Stimulated activated naive CD4-positive, alpha-beta T cell (primary cell): ENCODE data around the gene TSPYL6.
"Not testable (repeated sequence)": the region's sequence is repeated elsewhere in the genome, so short reads cannot be mapped to it uniquely, and the experiment has no call there.

Source experiments
- DNase-seq, 6 experiments: peaks; one replicate each; lab custom pipeline; 2025; lab: John Stamatoyannopoulos, UW

The TSPYL6 gene

DNA sequence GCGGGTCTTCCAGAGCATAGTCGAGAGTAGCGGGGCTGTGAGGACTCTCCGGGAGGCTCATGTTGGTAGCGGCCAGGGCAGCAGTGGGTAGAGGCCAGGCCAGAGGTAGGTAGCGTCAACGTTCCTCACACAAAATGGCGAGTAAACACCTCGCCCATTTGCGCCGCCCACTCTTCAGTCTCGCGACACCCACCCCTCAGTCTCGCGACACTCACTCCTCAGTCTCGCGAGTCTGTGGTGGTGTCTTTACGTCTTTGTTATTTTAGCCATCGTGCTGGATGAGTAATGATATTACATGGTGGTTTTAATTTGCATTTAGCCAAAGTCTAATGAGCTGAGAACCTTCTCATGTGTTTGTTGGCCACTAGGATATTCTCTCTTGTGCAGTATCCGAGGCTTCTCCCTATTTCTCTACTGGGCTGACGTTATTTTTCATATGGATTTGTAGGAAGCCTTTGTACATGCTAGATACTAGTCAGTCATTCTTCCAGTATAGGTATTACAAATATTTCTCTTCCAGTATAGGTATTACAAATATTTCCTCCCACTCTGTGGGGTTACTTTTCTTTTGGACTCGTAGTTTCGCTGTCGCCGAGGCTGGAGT is at the start of gene TSPYL6:
Gene TSPYL6, minus strand, starts transcription at position 139 of the 604 bp plus-strand sequence. Its CDS starts 78 bp downstream, at position 61.
- no peak for DNase-seq

DNA sequence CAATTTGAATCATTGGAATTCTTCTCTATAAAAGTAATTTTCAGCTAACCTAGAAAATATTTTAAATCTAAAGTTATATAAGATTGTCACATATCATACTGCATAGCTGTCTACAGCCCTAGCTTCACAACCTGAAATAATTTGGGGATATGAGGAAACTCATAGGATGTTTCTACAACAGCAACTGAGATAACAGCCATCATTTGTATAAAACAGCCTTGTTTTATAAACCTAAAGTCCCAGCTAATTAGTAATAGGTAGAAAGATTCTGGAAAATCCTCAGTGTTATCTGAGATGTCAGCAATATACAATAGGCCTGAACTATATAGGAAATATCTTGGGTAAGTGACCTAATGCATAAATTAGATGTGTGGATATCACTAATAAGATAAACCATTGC is 47.6 kb upstream of the TSPYL6 start:
- no peak for DNase-seq

DNA sequence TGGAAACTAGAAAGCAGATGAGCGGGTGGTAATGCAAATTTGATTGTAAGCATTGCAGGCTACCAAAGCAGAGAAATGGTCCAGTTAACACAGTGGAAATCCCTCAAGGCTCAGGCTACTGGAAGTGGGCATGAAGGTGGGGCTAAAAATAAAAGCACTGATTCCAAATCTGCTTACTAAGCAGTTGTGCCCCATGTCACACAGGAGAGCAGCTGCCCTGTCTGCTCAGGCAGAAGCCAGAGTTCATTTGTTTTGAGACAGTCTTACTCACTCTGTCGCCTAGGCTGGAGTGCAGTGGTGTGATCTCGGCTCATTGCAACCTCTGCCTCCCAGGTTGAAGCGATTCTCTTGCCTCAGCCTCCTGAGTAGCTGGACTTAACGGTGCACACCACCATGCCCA is 42.5 kb upstream of the TSPYL6 start:
- no peak for DNase-seq

DNA sequence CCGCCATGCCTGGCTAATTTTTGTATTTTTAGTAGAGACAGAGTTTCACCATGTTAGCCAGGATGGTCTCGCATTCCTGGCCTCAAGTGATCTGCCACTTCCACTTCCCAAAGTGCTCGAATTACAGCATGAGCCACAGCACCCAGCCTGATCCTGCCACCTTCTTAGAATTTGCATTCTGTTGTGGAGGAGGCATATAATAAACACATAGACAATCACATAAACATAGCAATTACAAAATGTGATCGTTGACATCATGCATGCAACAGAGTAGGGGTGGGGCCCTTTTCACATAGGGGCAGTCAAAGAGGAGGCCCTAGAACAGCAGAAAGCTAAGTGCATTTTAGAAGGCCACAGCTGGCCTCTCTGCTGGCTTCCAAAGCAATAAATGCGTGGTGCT is 39.9 kb upstream of the TSPYL6 start:
- no peak for DNase-seq

DNA sequence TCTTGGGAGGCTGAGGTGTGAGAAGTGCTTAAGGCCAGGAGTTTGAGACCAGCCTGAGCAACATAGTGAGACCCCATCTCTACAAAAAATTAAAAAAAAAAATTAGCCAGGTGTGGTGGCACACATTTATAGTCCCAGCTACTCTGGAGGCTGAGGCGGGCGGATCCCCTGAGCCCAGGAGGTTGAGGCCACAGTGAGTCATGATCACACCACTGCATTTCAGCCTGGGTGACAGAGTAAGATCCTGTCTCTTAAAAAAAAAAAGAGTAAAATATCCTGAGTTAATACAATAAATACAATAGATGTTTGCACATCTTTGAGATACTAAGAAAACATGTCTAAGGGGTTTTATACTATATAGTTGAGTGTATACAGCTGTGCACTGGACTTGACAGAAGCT is 38.6 kb upstream of the TSPYL6 start:
- not testable (repeated sequence) for DNase-seq

DNA sequence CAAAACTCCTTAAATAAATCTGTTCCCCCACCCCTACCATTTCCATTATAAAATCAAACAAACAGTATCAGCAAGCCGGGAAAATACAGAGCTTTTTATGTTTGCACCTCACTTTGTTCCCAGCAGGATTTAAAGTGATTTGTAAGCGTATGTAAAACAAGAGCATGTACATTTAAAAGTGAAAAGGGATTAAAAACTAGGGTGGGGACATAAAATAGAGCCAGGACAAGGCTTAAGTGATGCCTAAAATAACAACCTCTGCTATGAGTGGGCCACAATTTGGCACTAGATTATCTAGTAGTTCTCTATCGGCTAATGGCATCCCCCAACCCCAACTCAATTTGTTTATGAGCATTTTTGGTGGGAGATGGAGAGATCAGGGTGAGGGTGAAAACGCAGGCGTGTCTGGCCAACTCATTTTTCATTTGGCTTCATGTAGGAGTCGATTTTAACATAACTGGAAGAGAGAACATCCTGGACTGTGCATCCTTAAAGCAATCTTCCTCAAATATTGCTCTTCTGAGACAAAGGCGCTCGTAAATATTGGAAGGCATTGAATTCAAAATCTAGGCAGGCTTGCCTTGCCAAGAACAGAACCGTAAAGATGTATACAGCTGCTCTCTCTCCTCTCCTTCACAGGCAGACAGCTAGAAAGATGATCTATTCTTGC is 34.5 kb upstream of the TSPYL6 start:
- no peak for DNase-seq

DNA sequence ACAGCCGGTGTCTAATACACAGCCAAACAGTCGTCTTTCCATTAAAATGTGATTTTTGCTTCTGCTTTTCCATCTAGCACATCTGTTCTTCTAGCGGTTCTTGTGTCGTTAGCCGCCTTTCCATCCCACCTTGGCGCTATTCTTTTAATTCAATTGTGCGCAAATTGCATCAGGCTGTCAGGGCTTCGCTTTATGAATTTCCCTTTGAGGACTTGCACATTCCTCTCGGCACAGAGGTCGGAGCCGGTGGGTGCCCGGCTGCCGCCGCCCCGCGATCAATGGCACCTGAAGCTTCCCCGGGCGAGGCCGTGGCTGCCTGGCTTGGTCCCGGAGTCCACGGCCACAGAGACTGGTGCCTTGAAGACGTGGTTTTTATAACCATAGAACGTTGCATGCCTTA is 33.9 kb upstream of the TSPYL6 start:
- DNase-seq = no peak

DNA sequence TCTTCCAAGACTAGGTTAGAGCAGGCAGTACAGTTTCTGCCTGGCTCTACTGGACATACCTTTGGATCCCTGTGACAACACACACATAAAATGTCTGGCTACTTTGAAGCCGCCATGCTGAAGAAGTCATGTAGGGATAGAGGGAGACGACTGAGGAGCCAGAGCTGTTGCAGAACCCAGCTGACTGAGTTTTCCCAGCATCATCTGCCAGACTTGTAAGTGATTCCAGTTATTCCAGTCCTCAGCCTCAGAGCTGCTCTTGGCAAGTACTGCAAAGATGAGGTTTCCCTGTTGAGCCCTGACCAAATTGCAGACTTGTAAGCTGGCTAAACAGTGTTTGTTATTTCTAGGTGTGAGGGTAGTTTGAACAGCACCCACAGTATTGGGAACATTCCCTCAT is 31.5 kb upstream of the TSPYL6 start:
- no peak for DNase-seq

DNA sequence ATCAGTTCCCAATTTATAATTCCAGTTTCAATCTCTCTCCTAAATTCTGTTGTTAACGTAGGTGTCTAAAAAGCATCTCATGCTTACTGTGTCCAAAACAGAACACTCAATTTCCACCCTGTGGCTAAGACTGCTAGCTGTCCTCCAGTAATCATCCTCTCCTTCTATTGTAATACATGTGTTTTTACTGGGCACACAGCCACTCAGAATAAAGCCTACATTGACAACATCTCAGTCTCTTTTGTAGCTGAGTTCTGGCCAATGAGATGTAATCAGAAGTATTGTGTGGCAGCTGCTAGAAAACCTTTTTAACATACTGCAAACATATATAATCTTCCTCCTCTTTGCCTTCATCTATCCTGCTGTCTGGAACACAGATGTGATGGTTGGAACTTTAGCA is 29.4 kb upstream of the TSPYL6 start:
- no peak for DNase-seq

DNA sequence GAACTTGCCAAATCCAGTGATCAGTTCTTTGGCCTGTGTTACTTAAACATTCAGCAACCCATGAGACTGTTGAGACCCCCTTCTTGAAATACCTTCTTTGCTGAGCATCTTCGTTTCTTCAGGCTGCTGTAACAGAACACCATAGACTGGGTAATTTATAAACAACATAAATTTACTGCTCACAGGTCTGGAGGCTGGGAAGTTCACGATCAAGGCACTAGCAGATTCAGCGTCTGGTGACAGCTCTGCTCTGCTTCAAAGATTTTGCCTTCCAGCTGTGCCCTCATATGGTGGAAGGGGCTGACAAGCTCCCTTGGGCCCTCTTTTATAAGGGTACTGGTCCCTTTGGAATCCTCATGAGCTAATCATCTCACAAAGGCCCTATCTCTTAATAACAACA is 28.8 kb upstream of the TSPYL6 start:
- DNase-seq = no peak

DNA sequence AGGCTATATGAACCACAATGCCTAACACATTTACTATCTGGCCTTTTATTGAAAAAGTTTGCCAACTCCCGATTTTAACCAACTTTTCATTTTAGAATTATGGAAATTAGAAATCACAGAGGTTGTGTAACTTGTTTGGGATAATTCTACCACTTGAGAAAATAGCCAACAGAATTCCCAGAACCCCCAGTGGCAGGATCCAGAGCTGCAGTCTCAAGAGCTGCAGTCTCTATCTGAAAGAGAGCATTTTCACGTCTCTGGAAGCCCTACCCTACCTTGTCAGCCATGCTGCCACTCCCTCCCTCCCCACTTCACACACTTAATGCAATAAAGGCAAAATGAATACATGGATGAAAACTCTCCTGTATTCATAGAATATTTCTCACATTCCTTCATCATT is 23.4 kb upstream of the TSPYL6 start:
- no peak for DNase-seq

DNA sequence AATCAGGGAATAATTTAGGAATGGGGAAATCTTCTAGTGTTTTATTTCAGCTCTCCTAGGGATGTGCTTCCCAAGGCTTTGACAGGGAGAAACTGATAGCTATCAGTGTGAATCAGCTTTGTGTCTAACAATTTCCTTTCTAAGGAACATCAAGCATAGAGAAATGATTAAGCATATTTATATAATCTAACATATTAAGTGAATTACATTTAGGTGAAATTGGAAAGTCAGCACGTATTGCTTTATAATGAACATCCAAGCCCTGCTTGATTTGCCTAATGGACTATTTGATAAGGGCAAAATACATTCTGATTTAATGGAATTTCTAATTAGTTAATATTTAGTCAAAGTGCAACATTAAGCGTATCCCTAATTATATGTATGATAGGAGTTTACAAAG is 19.5 kb upstream of the TSPYL6 start:
- no peak for DNase-seq

DNA sequence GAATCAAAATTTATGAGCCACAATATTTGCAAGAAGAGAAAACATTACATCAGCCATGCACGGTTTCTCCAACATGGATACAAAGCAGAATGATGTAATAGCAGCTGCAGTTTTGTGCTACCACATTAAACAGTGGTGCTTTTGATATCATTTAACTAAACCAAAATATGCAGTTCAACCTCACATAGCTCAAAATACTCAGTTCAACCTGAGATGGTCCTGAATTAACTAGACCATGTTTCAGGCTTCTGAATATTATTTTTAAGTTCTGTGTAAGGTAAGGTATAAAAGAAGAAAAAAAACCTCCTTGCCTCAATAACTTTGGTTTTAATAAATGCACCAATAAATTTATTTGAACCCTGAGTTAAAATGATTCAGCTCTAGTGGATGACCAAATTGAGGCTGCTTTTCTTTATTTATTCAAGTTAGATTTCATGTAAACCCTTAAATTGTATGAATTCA is 18.8 kb upstream of the TSPYL6 start:
- DNase-seq = no peak

DNA sequence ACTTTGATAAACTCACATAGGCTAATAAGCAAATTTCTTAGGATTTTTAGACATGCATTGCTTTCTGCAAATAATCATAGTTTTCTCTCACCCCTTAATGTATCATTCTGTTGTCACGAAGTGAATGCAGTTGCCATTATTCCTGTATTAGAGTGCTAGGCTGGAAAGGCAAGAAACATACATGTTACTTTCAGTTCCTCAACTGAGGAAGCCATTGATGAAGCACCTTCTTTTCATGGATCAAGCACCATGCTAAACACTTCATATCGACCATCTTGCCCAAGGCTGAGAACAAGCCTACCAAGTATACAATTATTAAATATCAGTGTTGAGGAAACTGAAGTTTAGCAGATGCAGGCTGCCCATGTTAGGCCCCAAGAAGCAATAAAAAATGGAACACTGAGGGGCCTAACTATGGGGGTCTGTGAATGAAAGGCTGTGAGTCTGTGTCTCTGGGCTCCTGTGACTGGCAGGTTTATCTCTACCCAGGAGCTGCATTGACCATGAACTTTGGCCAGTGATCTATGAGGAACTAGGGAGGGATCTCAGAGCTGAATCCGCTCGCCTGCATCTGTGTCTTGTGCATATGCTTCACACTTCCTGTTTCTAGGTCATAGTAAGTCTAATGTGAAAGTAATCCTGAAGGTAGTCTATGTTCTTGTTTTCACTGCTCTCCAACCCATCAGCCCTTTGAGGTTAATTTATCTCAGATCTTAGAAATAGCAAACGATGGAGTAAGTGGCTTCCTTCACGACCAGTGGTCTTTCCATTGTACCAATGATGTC is 16.0 kb upstream of the TSPYL6 start:
- no peak for DNase-seq

DNA sequence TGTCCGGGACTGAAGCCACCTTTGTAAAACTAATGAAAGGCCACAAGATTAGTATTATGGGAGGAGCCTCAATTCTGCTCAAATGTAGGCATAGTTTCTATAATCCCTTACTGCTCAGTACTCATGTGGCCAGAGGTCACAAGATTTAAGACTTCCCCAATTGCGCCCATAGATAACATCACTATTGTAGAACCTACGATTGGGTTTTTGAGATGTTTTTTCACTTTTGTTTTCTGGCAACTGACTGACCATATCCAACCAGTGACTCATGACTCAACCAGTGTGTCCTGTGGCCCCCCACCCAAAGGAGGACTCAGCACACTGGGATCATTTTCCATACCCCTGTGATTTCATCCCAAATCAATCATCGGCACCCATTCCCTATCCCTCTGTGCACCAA is 15.2 kb upstream of the TSPYL6 start:
- DNase-seq = no peak

DNA sequence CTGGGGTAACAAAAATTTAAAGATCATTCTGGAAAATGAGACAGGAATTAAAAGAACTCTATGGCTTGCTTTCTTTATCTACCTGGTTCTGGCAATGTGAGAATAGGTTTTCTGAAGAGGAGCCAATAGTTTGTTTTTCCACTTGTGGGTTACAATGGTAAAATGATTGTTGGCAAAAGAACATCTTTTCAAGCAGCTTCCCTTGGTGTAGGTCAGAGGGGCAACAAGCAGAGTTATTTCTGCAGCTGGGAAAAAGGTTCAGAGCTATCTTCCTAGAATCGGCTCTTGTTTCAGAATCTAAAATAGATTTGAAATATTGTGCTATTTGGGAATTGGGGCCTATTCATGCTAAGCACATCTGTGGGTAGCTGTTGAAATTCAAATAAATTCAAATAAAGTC is 11.5 kb upstream of the TSPYL6 start:
- no peak for DNase-seq

DNA sequence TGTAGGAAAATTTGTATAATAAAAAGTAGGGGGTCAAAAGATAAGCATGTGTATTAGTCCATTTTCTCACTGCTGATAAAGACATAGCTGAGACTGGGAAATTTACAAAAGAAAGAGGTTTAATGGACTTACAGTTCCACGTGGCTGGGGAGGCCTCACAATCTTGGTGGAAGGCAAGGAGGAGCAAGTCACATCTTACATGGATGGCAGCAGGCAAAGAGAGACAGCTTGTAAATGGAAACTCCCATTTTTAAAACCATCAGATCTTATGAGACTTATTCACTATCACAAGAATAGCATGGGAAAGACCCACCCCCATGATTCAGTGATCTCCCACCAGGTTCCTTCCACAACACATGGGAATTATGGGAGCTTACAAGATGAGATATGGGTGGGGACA is 9.1 kb upstream of the TSPYL6 start:
- not testable (repeated sequence) for DNase-seq

DNA sequence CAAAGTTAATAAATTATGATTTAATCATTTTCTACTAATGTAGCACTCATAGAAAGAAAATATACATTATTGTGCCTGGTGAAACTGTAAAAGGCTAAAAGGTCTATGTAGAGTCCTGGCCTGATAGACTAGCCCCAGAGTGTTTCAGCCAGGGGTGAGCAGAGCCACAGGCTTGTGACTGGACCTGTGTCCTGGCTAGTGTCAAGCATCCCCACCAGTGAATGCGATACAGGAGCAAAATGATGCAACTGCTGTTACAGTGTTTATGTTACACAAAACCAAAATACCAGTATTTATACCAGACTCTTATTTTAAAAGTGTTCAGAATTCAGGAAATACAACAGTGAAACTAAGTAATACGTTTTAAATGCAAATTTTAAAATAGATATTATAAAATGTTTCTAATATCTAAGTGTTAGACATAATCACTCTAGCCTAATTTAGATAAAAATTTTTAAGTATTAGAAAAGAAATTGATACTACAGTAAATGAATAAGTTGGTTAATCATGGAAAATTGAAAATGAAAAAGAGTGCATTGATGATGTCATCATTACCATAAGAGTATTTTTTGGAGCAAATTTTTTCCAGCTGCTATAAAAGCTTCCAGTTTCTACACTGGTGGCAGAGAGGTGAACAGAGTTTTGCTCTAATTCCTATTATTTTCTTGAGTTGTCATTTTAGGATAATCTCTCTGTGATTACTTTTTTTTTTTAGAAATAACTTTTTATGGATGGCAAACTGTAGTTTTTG is 6.2 kb upstream of the TSPYL6 start:
- no peak for DNase-seq

DNA sequence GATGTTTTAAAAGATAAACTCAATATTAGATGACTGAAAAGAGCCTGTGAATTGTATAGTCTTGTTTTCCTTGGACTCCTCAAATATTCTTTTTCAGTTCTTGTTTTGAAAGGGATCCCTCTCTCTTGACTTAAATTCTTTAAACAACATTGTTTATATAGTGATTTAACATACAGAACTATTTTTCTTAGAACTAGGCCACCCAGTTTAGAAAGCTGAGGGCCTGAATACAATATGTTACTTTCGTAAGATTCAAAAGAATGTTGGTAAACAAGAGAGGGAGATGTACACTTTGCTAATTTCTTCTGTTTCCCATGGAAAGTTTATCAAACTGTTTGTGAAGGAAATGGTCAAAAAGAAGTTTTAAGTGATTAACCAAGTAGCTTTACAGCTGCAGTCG is 5.5 kb upstream of the TSPYL6 start:
- DNase-seq = no peak

DNA sequence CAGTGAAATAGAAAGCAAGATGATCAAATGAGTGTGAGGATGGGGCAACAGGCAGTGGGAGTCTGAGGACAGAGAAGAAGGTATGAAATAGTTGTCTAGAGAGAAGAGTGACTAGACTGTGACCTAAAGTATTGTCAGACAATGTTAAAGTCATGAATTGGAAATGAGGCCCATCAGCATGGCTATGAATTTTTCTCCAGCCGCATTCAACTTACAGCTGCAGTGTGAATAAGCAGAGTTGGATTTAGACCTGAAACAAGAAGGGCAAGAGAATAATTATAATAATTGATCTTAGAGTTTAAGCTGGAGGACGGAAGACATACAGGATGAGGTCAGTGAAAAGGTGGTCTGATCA is 4.2 kb upstream of the TSPYL6 start:
- DNase-seq = no peak

DNA sequence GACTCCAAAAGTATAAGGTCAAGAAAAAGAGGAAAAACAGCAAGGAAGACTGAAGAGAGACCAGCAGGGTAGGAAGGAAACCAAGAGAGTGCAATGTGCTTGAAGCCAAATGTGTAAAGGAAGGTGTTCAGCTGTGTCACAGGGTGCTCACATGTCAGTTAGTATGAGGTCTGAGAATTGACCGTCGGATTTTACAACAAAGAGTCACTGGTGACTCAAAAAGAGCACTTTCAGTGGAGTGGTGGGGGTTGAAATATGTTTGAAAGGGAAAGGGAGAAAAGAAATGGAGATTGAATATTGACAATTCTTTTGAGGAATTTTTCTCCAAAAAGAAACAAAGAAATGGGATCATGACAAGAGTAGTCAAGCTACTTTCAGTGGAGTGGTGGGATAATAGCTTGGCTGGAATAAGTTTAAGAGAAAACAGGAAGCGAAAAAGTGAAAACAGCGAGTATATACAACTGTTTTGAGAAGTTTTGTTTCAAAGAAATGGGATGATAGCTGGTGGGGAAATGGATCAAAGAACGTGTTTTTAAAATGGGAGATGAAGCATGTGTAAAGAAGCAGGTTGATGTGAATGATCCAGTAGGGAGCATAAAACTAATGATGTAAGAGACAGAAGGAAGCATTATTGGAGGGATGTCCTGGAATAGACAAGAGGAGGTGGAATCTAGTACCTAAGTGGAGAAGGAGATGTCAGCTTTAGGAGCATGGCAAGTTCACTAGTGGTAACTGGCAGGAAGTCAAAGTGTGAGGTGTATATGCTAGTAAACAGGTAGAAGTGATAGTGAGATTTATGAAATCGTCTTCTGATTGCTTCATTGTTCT is 3.6 kb upstream of the TSPYL6 start:
- no peak for DNase-seq

DNA sequence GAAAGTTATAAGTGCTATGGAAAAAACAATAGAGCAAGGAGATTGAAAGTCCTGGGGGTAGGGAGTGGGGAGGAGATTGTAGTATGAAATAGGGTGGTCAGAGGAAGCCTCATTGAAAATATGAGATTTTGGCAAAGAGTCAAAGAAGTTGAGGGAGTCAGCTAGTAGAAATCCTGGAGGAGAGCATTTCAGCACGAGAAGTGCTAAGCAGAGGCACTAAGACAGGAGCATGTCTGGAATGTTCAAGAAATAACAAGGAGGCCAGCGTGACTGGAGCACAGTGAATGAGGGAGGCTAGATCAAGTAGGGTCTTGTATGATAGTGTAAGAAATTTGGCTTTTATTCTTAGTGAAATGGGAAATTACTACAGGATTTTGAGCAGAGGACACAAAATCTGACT is 2.1 kb upstream of the TSPYL6 start:
- no peak for DNase-seq
